ENCODE measurements around the gene USP11. TPM values are rescaled to one million over a fixed set of nuclear protein-coding genes. Genes with fewer than 3 reads are reported as not detected.

The USP11 gene
- total RNA-seq, 2 donors from 2014 or later: 45.7 to 49.2 TPM

DNA sequence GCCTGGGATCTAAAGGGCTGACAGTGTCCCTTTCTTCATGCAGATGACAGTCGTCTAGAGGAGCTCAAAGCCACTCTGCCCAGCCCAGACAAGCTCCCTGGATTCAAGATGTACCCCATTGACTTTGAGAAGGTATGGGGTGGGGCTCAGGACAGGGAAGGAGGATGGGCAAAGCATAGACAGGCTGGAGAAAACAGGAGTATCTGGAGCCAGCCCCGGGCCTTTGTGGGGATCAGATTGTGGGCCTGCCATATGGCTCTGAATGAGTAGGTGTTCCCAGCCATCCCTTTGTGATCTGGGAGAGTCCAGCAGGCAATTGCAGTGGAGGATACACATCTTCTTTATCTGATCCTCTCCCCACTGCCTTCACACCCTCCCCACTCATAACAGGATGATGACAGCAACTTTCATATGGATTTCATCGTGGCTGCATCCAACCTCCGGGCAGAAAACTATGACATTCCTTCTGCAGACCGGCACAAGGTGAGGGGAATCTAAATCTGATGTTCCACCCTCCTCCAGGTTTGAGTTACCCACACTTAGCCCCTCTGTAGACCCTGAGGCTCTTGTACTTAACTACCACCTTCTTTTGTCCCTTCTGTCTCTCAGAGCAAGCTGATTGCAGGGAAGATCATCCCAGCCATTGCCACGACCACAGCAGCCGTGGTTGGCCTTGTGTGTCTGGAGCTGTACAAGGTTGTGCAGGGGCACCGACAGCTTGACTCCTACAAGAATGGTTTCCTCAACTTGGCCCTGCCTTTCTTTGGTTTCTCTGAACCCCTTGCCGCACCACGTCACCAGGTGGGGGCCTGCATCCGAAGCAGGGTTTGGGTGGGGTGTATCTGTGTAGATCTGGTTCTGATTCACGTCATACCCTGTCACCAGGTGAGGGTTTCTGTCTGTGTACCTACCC lies 20.2 kb upstream of the USP11 start:
- Mint-ChIP-seq H3K27me3 (no peaks in the 10 kb centered on the region), H3K4me1 (ENCODE audit: low read depth in 2 of 2) (peaks cover 26 to 27% of the 10 kb centered on the region in 2 donors), H3K4me3 (no peak overlapping the region), H3K27ac (peak overlapping the region in 1 of 2 donors; percentile 2), H3K36me3 (peaks cover 29% of the 10 kb centered on the region), H3K9me3 (no peaks in the 10 kb centered on the region)
- ATAC-seq: no peak
- no peak for DNase-seq (ENCODE audit: low spot score)

GRCh38 chrX:47214435-47215077 lies 18.3 kb upstream of the USP11 start:
- Mint-ChIP-seq H3K27ac (no peak overlapping the region), H3K36me3 (peaks cover 29% of the 10 kb centered on the region), H3K4me1 (ENCODE audit: low read depth in 2 of 2) (peaks cover 32% of the 10 kb centered on the region in 2 donors), H3K9me3 (no peaks in the 10 kb centered on the region), H3K4me3 (no peak overlapping the region), H3K27me3 (no peaks in the 10 kb centered on the region)
- DNase-seq (ENCODE audit: low spot score) (peak; percentile 56), ATAC-seq (no peak)

DNA sequence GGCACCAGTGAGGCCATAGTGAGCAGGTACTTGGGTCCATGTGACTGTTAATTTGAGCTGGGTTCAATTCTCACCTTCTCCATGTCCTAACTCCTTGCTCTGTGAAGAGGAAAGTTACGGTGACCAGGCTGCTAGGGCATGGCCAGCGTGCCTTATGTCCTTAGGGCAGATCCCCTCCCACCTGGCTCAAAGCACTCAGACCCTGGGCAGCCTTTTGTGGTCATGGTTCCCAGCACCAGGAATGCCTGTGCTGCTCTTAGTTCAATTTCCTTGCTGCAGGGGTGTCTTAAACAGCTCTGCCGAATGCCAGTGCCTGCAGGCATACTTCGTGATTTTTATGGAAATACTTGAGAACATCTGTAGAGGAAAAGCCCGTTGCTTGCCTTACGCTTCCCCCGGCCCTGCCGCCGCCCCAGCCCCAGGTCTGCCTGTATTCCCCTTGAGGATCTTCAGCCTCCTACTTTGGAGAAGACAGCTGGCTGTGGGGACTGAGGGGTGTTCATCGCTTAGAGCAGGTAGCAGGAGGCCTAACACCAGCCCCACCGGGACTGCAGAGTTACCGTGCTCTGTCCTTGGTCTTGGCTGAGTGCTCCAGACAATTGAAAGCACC lies 17.4 kb upstream of the USP11 start:
- Mint-ChIP-seq H3K4me1 (ENCODE audit: low read depth in 2 of 2) (peaks cover 40 to 41% of the 10 kb centered on the region in 2 donors), H3K9me3 (no peaks in the 10 kb centered on the region), H3K27me3 (no peaks in the 10 kb centered on the region), H3K36me3 (peaks cover 29% of the 10 kb centered on the region), H3K27ac (peak overlapping the region in 1 of 2 donors; percentile 98), H3K4me3 (no peak overlapping the region)
- ATAC-seq (no peak), DNase-seq (ENCODE audit: low spot score) (peak; percentile 20)

- H3K27ac Mint-ChIP-seq: peak overlapping the region; percentile 98 to 99
- no peaks in the 10 kb centered on the region for H3K27me3 Mint-ChIP-seq
- peaks cover 25% of the 10 kb centered on the region for H3K36me3 Mint-ChIP-seq
- DNase-seq (ENCODE audit: low spot score) (no peak), ATAC-seq (no peak)
- peaks cover 46 to 47% of the 10 kb centered on the region in 2 donors for H3K4me1 Mint-ChIP-seq (ENCODE audit: low read depth in 2 of 2)
- H3K4me3 Mint-ChIP-seq: peak overlapping the region; percentile 95
- H3K9me3 Mint-ChIP-seq: no peaks in the 10 kb centered on the region
Observed at GRCh38 chrX:47216393-47216925, 16.4 kb upstream of the USP11 start.

DNA sequence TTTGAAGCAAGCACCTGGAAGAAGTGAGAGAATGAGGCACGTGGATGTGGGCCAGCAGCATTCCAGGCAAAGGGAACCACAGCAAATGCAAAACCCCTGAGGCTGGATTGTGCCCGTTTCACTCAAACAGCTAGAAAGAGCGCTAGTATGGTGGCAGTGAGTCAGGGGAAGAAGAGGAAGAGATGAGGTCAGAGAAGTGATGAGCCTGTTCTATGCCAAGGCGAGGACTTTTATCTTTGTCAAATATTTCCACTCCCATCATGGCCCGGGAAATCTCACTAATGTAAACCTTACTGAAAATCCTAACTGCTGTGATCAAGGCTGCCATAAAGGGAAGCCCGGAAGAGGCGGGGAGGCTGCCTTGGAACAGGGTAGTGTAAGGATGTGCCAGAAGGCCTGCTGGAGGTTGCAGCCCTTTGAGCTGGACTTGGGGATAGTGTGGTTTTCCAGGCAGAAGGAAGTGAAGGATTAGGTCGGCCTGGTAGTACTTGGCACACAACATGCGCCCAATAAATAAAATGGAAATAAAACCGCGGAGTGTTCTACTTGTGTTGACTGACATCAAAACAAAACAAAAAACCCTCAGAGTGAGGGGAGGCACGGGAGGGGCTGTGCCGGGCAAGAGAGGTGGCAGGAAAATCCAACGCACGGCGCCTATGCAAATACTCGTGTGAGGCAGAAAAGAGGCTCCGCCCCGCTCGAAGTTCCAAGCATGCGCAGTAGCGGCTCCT lies 15.5 kb upstream of the USP11 start:
- DNase-seq (ENCODE audit: low spot score) (no peak), ATAC-seq (no peak)
- peak overlapping the region; percentile 95 for H3K4me3 Mint-ChIP-seq
- peak overlapping the region; percentile 98 to 99 for H3K27ac Mint-ChIP-seq
- no peaks in the 10 kb centered on the region for H3K27me3 Mint-ChIP-seq
- H3K4me1 Mint-ChIP-seq (ENCODE audit: low read depth in 2 of 2): peaks cover 40 to 42% of the 10 kb centered on the region in 2 donors
- H3K36me3 Mint-ChIP-seq: peaks cover 17% of the 10 kb centered on the region
- no peaks in the 10 kb centered on the region for H3K9me3 Mint-ChIP-seq

- ATAC-seq: peak; percentile 92
- no peaks in the 10 kb centered on the region for H3K9me3 Mint-ChIP-seq
- no peaks in the 10 kb centered on the region for H3K27me3 Mint-ChIP-seq
- peaks cover 40 to 43% of the 10 kb centered on the region in 2 donors for H3K4me1 Mint-ChIP-seq (ENCODE audit: low read depth in 2 of 2)
- H3K4me3 Mint-ChIP-seq: peak overlapping the region; percentile 95
- H3K27ac Mint-ChIP-seq: peak overlapping the region; percentile 98 to 99
- H3K36me3 Mint-ChIP-seq: peaks cover 16% of the 10 kb centered on the region
- DNase-seq (ENCODE audit: low spot score): peak; percentile 98
Observed at GRCh38 chrX:47217852-47218279, 14.9 kb upstream of the USP11 start.

DNA sequence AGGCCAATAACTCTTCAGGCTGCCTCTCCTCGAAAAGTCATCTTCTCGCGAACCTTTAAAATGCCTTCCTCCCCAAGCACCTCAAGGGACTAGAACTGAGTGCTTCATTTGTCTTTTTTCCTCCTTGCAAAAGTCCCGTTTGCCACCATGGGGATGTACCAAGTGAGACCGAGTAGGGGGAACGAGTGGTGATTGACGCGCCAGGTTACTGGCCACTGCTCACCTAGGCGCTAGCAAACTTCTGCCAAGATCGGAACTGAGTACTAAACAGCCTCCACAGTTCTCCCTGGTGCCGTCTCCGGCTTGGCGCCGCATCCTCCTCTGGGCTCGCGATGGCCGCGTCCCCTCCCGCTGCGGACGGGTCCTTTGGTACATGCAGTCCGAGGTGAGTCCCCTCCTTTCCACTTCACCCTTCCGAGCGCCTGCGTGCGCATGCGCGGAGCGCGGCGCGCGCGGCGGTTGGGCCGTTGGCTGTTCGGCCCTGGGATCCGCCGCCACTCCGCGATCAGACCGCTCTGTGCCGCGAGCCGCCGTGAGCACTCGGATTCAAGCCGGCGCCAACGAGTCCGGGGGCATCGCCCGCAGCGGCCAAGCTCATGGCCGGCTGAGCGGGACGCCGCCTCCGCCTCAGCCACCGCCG lies 14.4 kb upstream of the USP11 start, which contains the start of gene CDK16:
CDK16 (plus strand) TSS at position 402 of the 640 bp plus-strand sequence. CDS start 4,877 bp downstream, outside the sequence.
- ATAC-seq (peak; percentile 67 to 78), DNase-seq (ENCODE audit: low spot score) (peak; percentile 91)
- no peaks in the 10 kb centered on the region for H3K27me3 Mint-ChIP-seq
- H3K4me1 Mint-ChIP-seq (ENCODE audit: low read depth in 2 of 2): peaks cover 40 to 43% of the 10 kb centered on the region in 2 donors
- peak within 1 kb of the TSS; percentile 98 to 99 for H3K27ac Mint-ChIP-seq
- H3K36me3 Mint-ChIP-seq: peaks cover 16% of the 10 kb centered on the region
- H3K9me3 Mint-ChIP-seq: no peaks in the 10 kb centered on the region
- H3K4me3 Mint-ChIP-seq: peak within 1 kb of the TSS; percentile 95

DNA sequence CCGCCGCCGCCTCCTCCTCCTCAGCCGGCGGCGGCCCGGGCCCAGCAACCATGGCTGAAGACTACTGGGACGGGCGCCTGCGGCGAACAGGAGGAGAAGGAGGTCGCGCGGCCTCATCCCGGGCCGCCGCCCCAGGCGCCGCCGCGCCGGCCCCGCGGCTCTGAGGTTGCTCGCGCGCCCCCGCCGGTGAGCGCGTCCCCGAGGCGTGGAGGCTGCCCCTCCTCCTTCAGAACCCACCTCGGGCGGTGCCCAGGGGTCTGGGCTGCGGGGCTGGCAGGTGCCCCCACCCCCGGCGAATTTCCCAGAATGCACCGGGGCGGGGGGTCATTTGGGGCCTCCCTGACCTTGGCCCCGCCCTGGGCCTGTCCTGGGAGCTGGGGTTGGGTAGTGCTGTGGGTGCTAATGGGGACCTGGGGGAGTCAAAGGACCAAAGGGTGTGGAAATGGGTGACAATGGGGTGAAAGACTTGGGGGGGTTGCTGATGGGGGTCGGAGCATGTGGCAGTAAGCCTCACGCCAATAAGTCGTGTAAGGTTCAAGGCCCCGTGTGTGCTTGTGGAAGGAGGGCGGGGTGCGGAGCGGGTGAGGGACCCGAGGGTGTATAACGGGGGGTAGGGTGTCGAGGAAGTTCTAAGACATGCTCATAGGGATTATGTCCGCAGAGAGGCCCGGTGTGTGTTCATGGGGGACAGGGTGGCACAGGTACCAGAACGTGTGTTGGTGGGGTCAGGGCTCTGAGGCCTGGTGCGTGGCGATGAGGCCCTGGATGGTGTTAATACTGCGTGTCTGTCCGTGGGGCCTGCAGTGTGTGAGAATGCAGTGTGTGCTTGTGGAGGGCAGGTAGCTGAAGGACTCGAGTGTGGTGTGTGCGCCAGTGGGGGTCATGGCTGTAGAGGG lies 13.6 kb upstream of the USP11 start:
- peak; percentile 78 for DNase-seq (ENCODE audit: low spot score)
- peaks cover 12% of the 10 kb centered on the region for H3K36me3 Mint-ChIP-seq
- H3K4me1 Mint-ChIP-seq (ENCODE audit: low read depth in 2 of 2): peaks cover 40 to 48% of the 10 kb centered on the region in 2 donors
- peak overlapping the region; percentile 92 for H3K4me3 Mint-ChIP-seq
- no peak for ATAC-seq
- peak overlapping the region; percentile 98 to 99 for H3K27ac Mint-ChIP-seq
- H3K27me3 Mint-ChIP-seq: no peaks in the 10 kb centered on the region
- no peaks in the 10 kb centered on the region for H3K9me3 Mint-ChIP-seq

GRCh38 chrX:47221756-47222155 lies 11.1 kb upstream of the USP11 start:
- H3K4me1 Mint-ChIP-seq (ENCODE audit: low read depth in 2 of 2): peaks cover 31 to 38% of the 10 kb centered on the region in 2 donors
- ATAC-seq (no peak), DNase-seq (ENCODE audit: low spot score) (peak; percentile 32)
- H3K27ac Mint-ChIP-seq: peak overlapping the region in 1 of 2 donors; percentile 22
- H3K9me3 Mint-ChIP-seq: no peaks in the 10 kb centered on the region
- no peak overlapping the region for H3K4me3 Mint-ChIP-seq
- peaks cover 2% of the 10 kb centered on the region for H3K36me3 Mint-ChIP-seq
- no peaks in the 10 kb centered on the region for H3K27me3 Mint-ChIP-seq

DNA sequence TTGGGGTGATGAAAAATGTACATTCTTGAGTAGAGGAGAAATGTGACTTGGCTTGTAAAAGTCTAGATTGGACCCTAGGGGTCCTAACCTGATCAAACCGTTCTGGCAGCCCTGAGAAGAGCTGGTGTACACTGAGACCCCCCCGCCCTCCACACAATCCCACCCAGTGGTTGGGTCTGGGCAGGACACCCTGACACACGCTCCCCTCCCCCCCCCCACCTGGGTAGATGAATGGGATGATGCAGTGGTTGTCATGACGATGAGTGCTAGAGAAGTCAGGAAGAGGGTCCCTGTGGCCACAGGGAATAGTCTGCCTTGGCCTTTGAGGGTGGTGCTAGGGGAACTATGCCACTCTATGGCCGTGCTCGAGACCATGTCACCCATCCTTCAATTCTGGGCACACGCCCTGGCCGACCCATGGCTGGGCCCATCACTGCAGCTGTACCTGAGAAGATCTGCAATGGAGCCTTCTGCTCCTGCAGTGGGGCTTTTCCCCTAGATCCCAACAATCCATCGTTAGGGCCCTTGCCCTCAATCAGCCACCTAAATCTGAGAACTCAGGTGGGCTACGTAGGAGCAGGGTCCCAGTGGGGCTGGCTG lies 10.0 kb upstream of the USP11 start:
- H3K27me3 Mint-ChIP-seq: no peaks in the 10 kb centered on the region
- H3K27ac Mint-ChIP-seq: no peak overlapping the region
- H3K36me3 Mint-ChIP-seq: no peaks in the 10 kb centered on the region
- H3K4me1 Mint-ChIP-seq (ENCODE audit: low read depth in 2 of 2): peaks cover 21 to 31% of the 10 kb centered on the region in 2 donors
- no peaks in the 10 kb centered on the region for H3K9me3 Mint-ChIP-seq
- ATAC-seq (no peak), DNase-seq (ENCODE audit: low spot score) (peak; percentile 18)
- no peak overlapping the region for H3K4me3 Mint-ChIP-seq

DNA sequence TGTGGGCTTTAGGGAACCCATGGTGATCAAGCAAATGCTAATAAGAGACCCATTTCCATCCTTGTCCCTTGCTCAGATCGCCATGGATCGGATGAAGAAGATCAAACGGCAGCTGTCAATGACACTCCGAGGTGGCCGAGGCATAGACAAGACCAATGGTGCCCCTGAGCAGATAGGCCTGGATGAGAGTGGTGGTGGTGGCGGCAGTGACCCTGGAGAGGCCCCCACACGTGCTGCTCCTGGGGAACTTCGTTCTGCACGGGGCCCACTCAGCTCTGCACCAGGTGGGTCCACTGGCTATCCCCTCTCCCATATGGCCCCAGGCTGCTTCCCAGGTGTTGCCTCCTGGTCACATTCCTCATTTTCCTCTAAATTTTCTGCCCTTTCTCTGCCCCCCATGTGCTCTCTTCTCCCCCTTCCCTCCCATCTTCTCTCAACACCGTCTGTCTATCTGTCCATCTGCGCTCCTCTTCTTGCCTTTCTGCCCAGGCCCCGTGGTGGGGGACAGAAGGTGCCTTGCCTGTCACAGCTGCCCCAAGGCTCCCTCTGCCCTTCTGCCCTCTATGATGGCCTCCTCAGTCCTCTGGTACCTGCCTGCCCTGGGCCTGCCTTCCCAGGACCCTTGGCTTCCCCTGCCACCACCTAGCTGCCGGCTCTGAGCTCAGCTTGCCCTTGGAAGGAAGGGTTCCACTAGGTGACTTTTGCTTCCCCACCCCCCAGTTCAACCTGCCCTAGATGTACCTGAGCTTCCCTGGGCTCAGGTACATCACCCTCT lies 9.1 kb upstream of the USP11 start:
- Mint-ChIP-seq H3K27ac (no peak overlapping the region), H3K4me3 (no peak overlapping the region), H3K4me1 (ENCODE audit: low read depth in 2 of 2) (peaks cover 21 to 31% of the 10 kb centered on the region in 2 donors), H3K27me3 (no peaks in the 10 kb centered on the region), H3K9me3 (no peaks in the 10 kb centered on the region), H3K36me3 (no peaks in the 10 kb centered on the region)
- DNase-seq (ENCODE audit: low spot score) (no peak), ATAC-seq (no peak)

Data from natural killer cell treated with Interleukin-12 subunit alpha and Interleukin-12 subunit beta and Interleukin-15 and Interleukin-18, amount 100 ng/mL, for 72 hours (primary cell).